Uterine smooth muscle cell (primary cell): ENCODE results near the gene C1orf159. TPM values are rescaled to one million over a fixed set of nuclear protein-coding genes. Genes with fewer than 3 reads are reported as not detected.

ENCODE experiments used
- total RNA-seq: library from RNA; depleted of rRNA; stranded (reverse); fragments of >200 nt; gene quantifications from 2 replicates; pipeline ENCODE4 v1.2.3, GENCODE V29; 2014

C1orf159 gene
- 6.2 and 10.2 TPM in 2 replicates for total RNA-seq

DNA sequence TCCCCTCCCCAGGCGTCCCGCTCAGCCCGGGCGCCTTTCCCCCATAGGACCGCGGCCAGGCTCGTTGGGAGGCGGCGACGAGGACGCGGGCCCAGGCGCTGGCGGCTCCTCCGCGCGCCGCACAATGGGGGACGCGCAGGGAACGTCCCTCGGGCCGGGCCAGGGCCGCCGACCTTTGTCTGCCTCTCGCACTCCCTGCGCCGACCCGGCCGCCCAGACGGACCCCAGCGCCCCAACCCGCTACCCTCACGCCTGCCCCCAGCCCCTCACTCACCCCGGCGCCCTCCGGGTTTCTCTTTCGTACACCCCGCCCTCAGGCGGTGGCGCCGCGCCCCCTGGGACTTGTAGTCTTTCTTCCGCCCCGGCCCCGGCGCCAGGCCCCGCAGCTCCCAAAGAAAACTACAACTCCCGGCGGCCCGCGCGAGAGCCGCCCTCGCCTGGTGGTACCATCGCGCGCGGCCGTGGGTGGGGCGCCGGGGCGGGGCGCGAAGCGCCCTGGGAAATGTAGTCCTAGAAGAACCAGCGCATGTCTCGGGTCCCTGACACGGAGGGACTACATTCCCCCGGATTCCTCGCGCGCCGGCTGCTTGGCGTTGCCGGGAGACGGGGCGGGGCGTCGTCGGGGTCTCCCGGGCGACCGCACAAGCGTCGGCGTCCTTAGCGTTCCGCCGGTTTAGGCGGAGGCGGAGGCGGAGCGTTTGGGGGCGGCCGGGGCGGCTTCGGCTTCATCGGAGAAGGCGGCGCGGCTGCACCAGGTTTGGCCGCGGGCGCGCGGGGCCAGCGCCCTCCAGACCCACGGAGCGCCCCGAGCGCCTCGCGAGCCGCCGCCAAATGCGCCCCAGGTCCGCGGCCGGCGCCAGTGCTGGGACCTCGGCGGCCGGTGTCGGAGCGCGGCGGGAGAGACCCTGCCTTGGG lies at the start of gene C1orf159:
TSS of gene C1orf159 (minus strand) at position 304 of the 915 bp plus-strand sequence. CDS start 24,546 bp downstream, outside the sequence.

DNA sequence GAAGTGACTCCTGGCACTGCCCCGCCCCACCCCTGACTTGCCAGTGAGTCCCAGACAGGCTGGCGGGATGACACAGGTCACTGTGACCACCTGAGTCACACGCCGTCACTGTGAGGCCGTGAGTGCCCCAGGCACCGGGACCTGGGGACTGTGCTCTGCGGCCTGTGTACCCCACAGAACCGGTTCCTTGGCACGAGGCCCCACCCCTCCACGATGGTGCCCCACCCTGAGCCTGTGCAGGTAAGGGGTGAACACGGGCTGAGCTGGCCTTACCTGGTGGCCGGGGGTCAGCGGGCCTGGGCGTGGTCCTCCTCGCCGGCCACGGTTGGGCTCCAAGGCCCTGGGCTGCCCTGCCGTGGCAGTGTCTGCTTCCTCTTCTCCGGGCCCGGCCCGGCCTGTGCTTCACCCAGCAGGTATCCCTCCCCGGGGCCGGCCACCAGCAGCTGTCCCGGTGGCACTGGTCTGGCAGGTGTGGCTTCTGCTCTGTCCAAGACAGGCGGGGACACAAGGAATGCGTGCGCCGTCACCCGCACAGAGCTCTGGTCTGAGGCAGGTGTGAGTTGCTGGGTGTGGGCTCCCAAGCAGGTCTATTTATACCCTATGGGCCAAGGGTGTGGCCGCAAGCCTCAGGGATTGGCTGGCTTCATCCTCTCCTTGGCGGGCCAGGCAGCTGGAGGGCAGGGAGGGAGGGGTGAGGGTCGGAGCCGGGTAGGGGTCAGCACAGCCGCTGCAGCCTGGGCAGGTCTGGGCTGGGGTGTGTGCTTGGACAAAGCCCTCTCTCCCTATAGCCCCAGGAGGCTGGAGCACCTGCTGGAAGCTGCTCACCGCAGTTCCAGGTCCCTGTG lies 41.9 kb downstream of the C1orf159 start, which contains the start of gene RNF223:
TSS of gene RNF223 (minus strand) at position 564 of the 845 bp plus-strand sequence. CDS start 1,740 bp downstream, outside the sequence.

Other genes with a start within 250 kb of the C1orf159 start
- gene SAMD11, start 192.2 kb downstream of the C1orf159 start, total RNA-seq = 6.2 and 6.4 TPM in 2 replicates
- 84.2 and 155 TPM in 2 replicates for gene NOC2L, start 156.8 kb downstream of the C1orf159 start, total RNA-seq
- gene KLHL17, start 155.5 kb downstream of the C1orf159 start, total RNA-seq = 6.9 and 11.8 TPM in 2 replicates
- gene PLEKHN1, start 149.6 kb downstream of the C1orf159 start, total RNA-seq = 0.75 and 0.77 TPM in 2 replicates
- gene PERM1, start 134.0 kb downstream of the C1orf159 start, total RNA-seq = not detected in 2 replicates
- 2.0 and 3.7 TPM in 2 replicates for gene HES4, start 116.0 kb downstream of the C1orf159 start, total RNA-seq
- gene ISG15, start 102.6 kb downstream of the C1orf159 start, total RNA-seq = 46.4 and 53.9 TPM in 2 replicates
- 35.2 and 54.7 TPM in 2 replicates for gene AGRN, start 96.0 kb downstream of the C1orf159 start, total RNA-seq
- not detected in 2 replicates for gene RNF223, start 41.8 kb downstream of the C1orf159 start, total RNA-seq
- gene TTLL10, start 57.8 kb upstream of the C1orf159 start, total RNA-seq = 0.12 TPM in 1 of 2 replicates, not detected in the other
- gene TNFRSF18, start 90.5 kb upstream of the C1orf159 start, total RNA-seq = 0.12 TPM in 1 of 2 replicates, not detected in the other
- 0.12 TPM in 1 of 2 replicates, not detected in the other for gene TNFRSF4, start 98.1 kb upstream of the C1orf159 start, total RNA-seq
- 100 and 158 TPM in 2 replicates for gene SDF4, start 115.9 kb upstream of the C1orf159 start, total RNA-seq
- 32.0 and 35.1 TPM in 2 replicates for gene B3GALT6, start 116.1 kb upstream of the C1orf159 start, total RNA-seq
- gene C1QTNF12, start 130.6 kb upstream of the C1orf159 start, total RNA-seq = 1.1 and 2.0 TPM in 2 replicates
- gene UBE2J2, start 157.8 kb upstream of the C1orf159 start, total RNA-seq = 37.2 and 51.7 TPM in 2 replicates
- 0.89 and 1.7 TPM in 2 replicates for gene SCNN1D, start 164.3 kb upstream of the C1orf159 start, total RNA-seq
- 38.2 and 64.0 TPM in 2 replicates for gene ACAP3, start 191.8 kb upstream of the C1orf159 start, total RNA-seq
- 15.0 and 24.8 TPM in 2 replicates for gene PUSL1, start 192.5 kb upstream of the C1orf159 start, total RNA-seq
- gene INTS11, start 208.6 kb upstream of the C1orf159 start, total RNA-seq = 56.2 and 67.3 TPM in 2 replicates
- gene CPTP, start 208.7 kb upstream of the C1orf159 start, total RNA-seq = 10.3 and 10.5 TPM in 2 replicates
- gene TAS1R3, start 215.2 kb upstream of the C1orf159 start, total RNA-seq = 0.11 and 0.12 TPM in 2 replicates
- 133 and 150 TPM in 2 replicates for gene DVL1, start 233.3 kb upstream of the C1orf159 start, total RNA-seq
- gene MXRA8, start 242.5 kb upstream of the C1orf159 start, total RNA-seq = 203 and 230 TPM in 2 replicates